Mesothelial cell of epicardium (in vitro differentiated cells): ENCODE results near the gene FYB1. TPM values are rescaled to one million over a fixed set of nuclear protein-coding genes. Genes with fewer than 3 reads are reported as not detected.
A peak's percentile ranks its signal among the peaks of the same experiment; 100 is the strongest.

Experiments used
- DNase-seq, 2 experiments: peaks; one replicate each; pipeline ENCODE4 v3.0.0; 2021; ENCODE audit warnings: low spot score in 2 of 2; ENCODE audit not compliant: unreplicated experiment in 2 of 2
- H3K27ac Mint-ChIP-seq: 2 replicates; pipeline ENCODE4 v1.8.0; 2021; ENCODE audit warnings: mixed read lengths
- H3K27me3 Mint-ChIP-seq: 2 replicates; pipeline ENCODE4 v1.8.0; 2021; ENCODE audit warnings: low read depth, mixed read lengths
- H3K36me3 Mint-ChIP-seq: 2 replicates; pipeline ENCODE4 v1.8.0; 2021; ENCODE audit warnings: mixed read lengths
- H3K4me1 Mint-ChIP-seq: 2 replicates; pipeline ENCODE4 v1.8.0; 2021; ENCODE audit warnings: mixed read lengths
- H3K4me3 Mint-ChIP-seq: 2 replicates; pipeline ENCODE4 v1.8.0; 2021; ENCODE audit warnings: mild to moderate bottlenecking, moderate library complexity, mixed read lengths
- H3K9me3 Mint-ChIP-seq: 2 replicates; pipeline ENCODE4 v1.8.0; 2021; ENCODE audit warnings: mixed read lengths
- CTCF ChIP-seq: fragments of 200-600 bp; sonication (generic); IDR thresholded peaks from one replicate; pipeline ENCODE4 v1.5.0; 2021; ENCODE audit warnings: antibody characterized with exemption; ENCODE audit not compliant: unreplicated experiment
- total RNA-seq: library from RNA; stranded (reverse); gene quantifications from 3 replicates; pipeline ENCODE4 v1.2.1, GENCODE V29; 2021

The FYB1 gene
- total RNA-seq, 1 donor from 2014 or later = 1.5 TPM

DNA sequence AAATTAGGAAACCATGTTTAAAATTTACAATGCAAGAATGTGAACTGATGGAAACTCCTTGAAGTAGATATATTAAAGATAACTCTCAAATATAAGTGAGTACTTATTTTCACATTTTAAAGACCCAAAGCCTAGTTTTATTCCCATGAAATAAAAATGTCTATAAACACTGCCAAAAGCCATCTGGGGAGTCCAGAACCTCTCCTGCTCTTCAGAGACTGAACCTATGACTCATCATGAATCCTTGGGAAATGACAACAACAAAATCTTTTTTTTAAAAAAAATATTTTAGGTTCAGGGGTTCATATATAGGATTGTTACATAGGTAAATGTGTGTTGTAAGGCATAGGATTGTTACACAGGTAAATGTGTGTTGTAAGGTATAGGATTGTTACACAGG, 33.8 kb upstream of the FYB1 start:
- DNase-seq = no peak
- TF ChIP-seq CTCF = no peak

DNA sequence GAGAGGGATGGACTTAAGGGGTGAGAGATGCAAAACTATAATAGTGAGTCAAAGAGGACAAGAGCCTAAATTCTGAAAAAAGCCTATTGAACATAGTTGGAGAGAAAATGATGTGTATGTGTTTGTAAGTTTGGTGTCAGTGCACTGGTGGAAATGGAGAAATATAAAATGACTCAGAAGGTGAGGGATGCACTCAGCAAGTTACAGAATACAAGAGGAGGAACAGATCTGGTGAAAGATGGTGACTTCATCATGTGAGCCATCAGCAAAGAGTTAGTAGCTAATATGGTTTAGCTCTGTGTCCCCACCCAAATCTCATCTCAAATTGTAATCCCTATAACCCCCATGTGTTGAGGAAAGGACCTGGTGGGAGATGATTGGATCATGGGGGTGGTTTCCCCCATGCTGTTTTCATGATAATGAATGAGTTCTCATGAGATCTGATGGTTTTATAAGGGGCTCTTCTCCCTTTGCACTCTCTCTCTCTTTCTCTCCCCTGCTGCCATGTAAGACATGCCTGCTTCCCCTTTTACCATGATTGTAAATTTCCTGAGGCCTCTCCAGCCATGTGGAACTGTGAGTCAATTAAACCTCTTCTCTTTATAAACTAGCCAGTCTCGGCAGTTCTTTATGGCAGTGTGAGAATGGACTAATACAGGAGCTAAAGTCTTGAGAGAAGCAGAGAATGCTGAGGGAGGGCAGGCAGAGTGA, 30.4 kb upstream of the FYB1 start:
- peaks cover 8% of the 10 kb centered on the region for H3K9me3 Mint-ChIP-seq
- DNase-seq = no peak

More for the DNA sequence above, 33.8 kb upstream of the FYB1 start:
- Mint-ChIP-seq H3K9me3 (peaks cover 4% of the 10 kb centered on the region), H3K4me3 (no peak overlapping the region), H3K36me3 (no peaks in the 10 kb centered on the region), H3K27me3 (no peaks in the 10 kb centered on the region), H3K4me1 (no peaks in the 10 kb centered on the region), H3K27ac (no peak overlapping the region)

GRCh38 chr5:39249069-39249468, 29.7 kb upstream of the FYB1 start:
- no peaks in the 10 kb centered on the region for H3K4me1 Mint-ChIP-seq
- peaks cover 1% of the 10 kb centered on the region for H3K36me3 Mint-ChIP-seq
- no peak overlapping the region for H3K27ac Mint-ChIP-seq
- H3K27me3 Mint-ChIP-seq = no peaks in the 10 kb centered on the region
- H3K9me3 Mint-ChIP-seq = peaks cover 9% of the 10 kb centered on the region
- no peak for DNase-seq
- TF ChIP-seq CTCF = peak; percentile 36
- no peak overlapping the region for H3K4me3 Mint-ChIP-seq

More for the DNA sequence above, 30.4 kb upstream of the FYB1 start:
- H3K27ac Mint-ChIP-seq = no peak overlapping the region
- no peaks in the 10 kb centered on the region for H3K27me3 Mint-ChIP-seq
- no peak for TF ChIP-seq CTCF
- H3K4me3 Mint-ChIP-seq = no peak overlapping the region
- H3K36me3 Mint-ChIP-seq = no peaks in the 10 kb centered on the region
- no peaks in the 10 kb centered on the region for H3K4me1 Mint-ChIP-seq

DNA sequence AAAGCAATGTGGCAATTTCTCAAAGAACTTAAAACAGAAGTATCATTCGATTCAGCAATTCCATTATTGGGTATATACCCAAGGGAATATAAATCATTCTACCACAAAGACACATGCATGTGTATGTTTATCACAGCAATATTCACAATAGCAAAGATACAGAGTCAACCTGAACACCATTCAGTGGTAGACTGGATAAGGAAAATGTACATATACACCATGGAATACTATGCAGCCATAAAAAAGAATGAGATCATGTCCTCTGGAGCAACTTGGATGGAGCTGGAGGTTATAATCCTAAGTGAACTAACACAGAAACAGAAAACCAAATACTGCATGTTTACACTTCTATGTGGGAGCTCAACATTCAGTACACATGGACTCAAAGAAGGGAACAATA, 21.4 kb upstream of the FYB1 start:
- TF ChIP-seq CTCF = no peak
- Mint-ChIP-seq H3K27me3 (no peaks in the 10 kb centered on the region), H3K4me1 (no peaks in the 10 kb centered on the region), H3K36me3 (peaks cover 1% of the 10 kb centered on the region), H3K4me3 (no peak overlapping the region), H3K27ac (no peak overlapping the region), H3K9me3 (peaks cover 24% of the 10 kb centered on the region)
- DNase-seq = no peak

- Mint-ChIP-seq H3K36me3 (no peaks in the 10 kb centered on the region), H3K9me3 (peaks cover 18% of the 10 kb centered on the region), H3K27ac (no peak overlapping the region), H3K27me3 (no peaks in the 10 kb centered on the region), H3K4me3 (no peak overlapping the region), H3K4me1 (no peaks in the 10 kb centered on the region)
- no peak for DNase-seq
- no peak for TF ChIP-seq CTCF
Measured at GRCh38 chr5:39238366-39239105, 19.2 kb upstream of the FYB1 start.
